ENCODE results near the gene NDFIP1. TPM values are rescaled to one million over a fixed set of nuclear protein-coding genes. Genes with fewer than 3 reads are reported as not detected.

Gene NDFIP1
- total RNA-seq, 2 donors from 2014 or later, result 37.1 to 56.9 TPM

DNA sequence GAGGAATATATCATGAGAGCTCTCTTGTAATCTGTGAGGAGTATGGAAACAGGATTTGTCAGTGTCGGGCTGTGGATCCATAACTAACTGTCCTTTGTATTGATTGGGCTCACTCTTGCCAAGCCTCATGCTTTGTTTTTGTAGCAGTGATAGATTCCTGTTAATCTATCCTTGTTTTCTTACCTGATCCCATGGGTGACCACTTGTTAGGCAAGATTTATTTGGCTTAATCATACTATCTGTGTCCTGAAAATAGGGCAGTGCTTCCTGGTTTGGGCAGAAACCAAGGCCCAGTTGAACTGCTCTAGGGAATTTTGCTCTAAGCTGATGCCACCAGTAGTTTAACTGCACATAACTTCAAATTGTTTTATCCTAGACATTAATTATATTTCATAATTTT, 6.1 kb downstream of the NDFIP1 start:
- no peak overlapping the region for H3K9ac ChIP-seq (ENCODE audit: low read depth in 2 of 2, low read length in 2 of 2)
- H3K9me3 ChIP-seq, result no peaks in the 10 kb centered on the region
- intact Hi-C loops (cut with DNase I), result no loop called here
- TF ChIP-seq, protein P1, sequence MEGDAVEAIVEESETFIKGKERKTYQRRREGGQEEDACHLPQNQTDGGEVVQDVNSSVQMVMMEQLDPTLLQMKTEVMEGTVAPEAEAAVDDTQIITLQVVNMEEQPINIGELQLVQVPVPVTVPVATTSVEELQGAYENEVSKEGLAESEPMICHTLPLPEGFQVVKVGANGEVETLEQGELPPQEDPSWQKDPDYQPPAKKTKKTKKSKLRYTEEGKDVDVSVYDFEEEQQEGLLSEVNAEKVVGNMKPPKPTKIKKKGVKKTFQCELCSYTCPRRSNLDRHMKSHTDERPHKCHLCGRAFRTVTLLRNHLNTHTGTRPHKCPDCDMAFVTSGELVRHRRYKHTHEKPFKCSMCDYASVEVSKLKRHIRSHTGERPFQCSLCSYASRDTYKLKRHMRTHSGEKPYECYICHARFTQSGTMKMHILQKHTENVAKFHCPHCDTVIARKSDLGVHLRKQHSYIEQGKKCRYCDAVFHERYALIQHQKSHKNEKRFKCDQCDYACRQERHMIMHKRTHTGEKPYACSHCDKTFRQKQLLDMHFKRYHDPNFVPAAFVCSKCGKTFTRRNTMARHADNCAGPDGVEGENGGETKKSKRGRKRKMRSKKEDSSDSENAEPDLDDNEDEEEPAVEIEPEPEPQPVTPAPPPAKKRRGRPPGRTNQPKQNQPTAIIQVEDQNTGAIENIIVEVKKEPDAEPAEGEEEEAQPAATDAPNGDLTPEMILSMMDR (IDR thresholded peaks at IDR 0.05), result no peak
- H3K4me1 ChIP-seq, result peaks cover 7% of the 10 kb centered on the region
- H3K27ac ChIP-seq, result no peak overlapping the region
- H3K36me3 ChIP-seq, result no peaks in the 10 kb centered on the region
- H3K27me3 ChIP-seq, result no peaks in the 10 kb centered on the region
- H3K4me3 ChIP-seq, result no peak overlapping the region
- no peak for DNase-seq

DNA sequence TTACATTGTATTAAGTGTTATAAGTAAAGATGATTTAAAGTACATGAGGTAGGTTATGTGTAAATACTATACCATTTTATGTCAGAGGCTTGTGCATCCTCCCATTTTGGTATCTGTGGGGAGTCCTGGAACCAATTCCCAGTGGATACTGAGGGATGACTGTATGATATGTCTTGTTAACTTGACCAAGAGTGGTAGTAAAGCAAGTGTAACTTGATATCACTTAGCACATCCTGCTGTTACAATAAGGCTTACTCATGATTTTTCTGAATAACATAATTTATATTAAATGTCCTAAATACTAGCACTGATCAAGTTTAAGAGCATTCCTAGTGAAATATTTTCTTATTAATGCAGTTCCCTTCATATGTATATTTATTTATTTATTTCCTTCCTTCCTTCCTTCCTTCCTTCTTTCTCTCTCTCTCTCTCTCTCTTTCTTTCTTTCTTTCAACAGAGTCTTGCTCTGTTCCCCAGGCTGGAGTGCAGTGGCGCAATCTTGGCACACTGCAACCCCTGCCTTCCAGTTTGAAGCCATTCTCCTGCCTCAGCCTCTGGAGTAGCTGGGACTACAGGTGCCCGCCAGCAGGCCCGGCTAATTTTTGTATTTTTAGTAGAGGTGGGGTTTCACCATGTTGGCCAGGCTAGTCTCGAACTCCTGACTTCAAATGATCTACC, 7.5 kb downstream of the NDFIP1 start:
- Histone ChIP-seq H3K9ac (ENCODE audit: low read depth in 2 of 2, low read length in 2 of 2) (no peak overlapping the region), H3K27ac (no peak overlapping the region), H3K4me3 (no peak overlapping the region), H3K9me3 (no peaks in the 10 kb centered on the region), H3K36me3 (no peaks in the 10 kb centered on the region), H3K27me3 (no peaks in the 10 kb centered on the region), H3K4me1 (no peaks in the 10 kb centered on the region)
- intact Hi-C loops (cut with DNase I), result no loop called here
- TF ChIP-seq, protein P1 (IDR thresholded peaks at IDR 0.05), result no peak
- no peak for DNase-seq

DNA sequence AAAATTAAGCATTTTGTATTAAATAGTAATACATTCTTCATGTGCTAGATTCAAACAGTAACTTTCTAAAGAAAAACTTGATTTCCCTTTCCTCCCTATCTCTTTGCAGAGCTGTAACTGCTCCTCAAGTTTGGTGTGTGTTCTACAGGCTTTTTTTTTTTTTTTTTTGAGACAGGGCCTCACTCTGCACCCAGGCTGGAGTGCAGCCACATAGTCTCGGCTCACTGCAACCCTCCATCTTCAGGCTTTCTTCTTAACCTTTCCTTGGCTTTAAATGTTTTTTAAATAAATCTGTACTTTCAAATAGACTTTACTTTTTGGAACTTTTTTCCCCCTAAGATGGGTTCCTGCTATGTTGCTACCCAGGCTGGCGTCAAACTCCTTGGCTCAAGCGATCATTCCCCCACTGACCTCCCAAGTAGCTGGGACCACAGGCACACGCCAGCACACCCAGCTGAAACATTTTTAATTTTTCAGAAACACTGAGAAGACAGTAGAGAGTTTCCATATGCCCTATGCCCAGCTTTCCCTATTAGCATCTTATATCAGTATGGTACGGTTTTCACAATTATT, 9.1 kb downstream of the NDFIP1 start:
- intact Hi-C loops (cut with DNase I), result no loop called here
- Histone ChIP-seq H3K27me3 (no peaks in the 10 kb centered on the region), H3K9ac (ENCODE audit: low read depth in 2 of 2, low read length in 2 of 2) (no peak overlapping the region), H3K4me3 (no peak overlapping the region), H3K27ac (no peak overlapping the region), H3K36me3 (no peaks in the 10 kb centered on the region), H3K9me3 (no peaks in the 10 kb centered on the region), H3K4me1 (no peaks in the 10 kb centered on the region)
- TF ChIP-seq, protein P1 (IDR thresholded peaks at IDR 0.05), result no peak
- no peak for DNase-seq

DNA sequence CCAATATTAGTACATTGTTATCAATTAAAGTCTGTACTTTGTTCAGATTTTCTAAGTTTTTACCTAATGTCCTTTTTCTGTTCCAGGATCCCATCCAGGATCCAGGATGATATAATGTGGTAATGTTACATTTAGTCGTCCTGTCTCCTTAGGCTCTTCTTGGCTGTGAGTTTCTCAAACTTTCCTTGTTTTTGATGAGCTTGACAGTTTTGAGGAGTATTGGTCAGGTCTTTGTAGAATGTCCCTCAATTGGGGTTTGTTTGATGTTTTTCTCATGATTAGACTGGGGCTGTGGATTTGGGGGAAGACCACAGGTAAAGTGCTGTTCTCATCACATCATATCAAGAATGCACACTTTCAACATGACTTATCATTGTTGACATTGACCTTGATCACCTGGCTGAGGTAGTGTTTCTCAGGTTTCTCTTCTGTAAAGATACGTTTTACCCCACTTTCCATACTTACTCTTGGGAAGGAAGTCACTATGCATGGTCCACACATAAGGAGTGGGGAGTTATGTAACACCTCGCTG, 9.6 kb downstream of the NDFIP1 start:
- intact Hi-C loops (cut with DNase I), result no loop called here
- TF ChIP-seq, protein P1 (IDR thresholded peaks at IDR 0.05), result no peak
- H3K9ac ChIP-seq (ENCODE audit: low read depth in 2 of 2, low read length in 2 of 2), result no peak overlapping the region
- H3K9me3 ChIP-seq, result no peaks in the 10 kb centered on the region
- no peaks in the 10 kb centered on the region for H3K36me3 ChIP-seq
- H3K27me3 ChIP-seq, result no peaks in the 10 kb centered on the region
- no peaks in the 10 kb centered on the region for H3K4me1 ChIP-seq
- H3K4me3 ChIP-seq, result no peak overlapping the region
- DNase-seq, result no peak
- no peak overlapping the region for H3K27ac ChIP-seq

DNA sequence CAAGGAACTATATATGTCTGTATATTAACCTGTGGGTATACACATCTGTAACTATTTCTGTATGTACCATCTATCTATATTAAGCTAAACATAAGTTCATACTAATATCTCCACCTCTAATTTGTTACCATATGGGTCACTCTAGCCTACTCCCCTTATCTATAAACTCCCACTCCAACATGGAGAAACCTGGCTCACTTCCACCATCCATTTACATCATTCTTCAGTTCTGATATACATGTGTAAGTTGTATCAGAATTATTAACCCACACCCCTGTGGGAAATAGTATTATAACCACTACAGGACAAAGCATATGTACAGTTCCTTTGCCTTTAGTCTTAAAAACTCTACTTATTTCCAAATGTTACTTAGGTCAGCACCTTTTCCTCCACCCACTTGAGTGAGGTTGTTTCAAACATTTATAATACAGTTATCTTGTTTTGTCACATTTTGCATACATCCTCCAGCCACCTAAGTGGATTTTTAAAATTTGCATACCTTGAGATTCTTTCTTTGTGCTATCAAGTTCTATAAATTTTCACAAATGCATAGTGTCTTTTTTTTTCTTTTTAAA, 10.6 kb downstream of the NDFIP1 start:
- H3K9ac ChIP-seq (ENCODE audit: low read depth in 2 of 2, low read length in 2 of 2), result no peak overlapping the region
- H3K36me3 ChIP-seq, result no peaks in the 10 kb centered on the region
- no peak overlapping the region for H3K4me3 ChIP-seq
- no peak overlapping the region for H3K27ac ChIP-seq
- no peaks in the 10 kb centered on the region for H3K9me3 ChIP-seq
- intact Hi-C loops (cut with DNase I), result no loop called here
- H3K27me3 ChIP-seq, result no peaks in the 10 kb centered on the region
- H3K4me1 ChIP-seq, result no peaks in the 10 kb centered on the region
- TF ChIP-seq, protein P1 (IDR thresholded peaks at IDR 0.05), result no peak
- DNase-seq, result no peak
